ENCODE data around the gene ATP12A. TPM values are rescaled to one million over a fixed set of nuclear protein-coding genes. Genes with fewer than 3 reads are reported as not detected.

Gene ATP12A
- not detected in 2 replicates for total RNA-seq

GRCh38 chr13:24680258-24680920, at the start of gene ATP12A:
Gene ATP12A (plus strand): TSS chr13:24680408. CDS start chr13:24680744, 336 bp downstream.

Other genes starting within 250 kb of the ATP12A start
- gene PARP4, start 167.6 kb upstream of the ATP12A start, total RNA-seq: 46.1 and 47.0 TPM in 2 replicates
- not detected in 2 replicates for gene RNF17, start 83.8 kb downstream of the ATP12A start, total RNA-seq

All from myometrial cell (primary cell).